Neural progenitor cell (in vitro differentiated cells): ENCODE results near the gene ULK3. TPM values are rescaled to one million over a fixed set of nuclear protein-coding genes. Genes with fewer than 3 reads are reported as not detected.

Experiments used
- DNase-seq: peaks from one replicate; pipeline ENCODE4 v3.0.0-alpha.2; 2016; ENCODE audit warnings: low spot score
- H2AFZ ChIP-seq: fragments of 200-600 bp; sonication (generic); replicated peaks from 2 replicates; pipeline ENCODE4 v1.6.1; 2016; ENCODE audit warnings: antibody characterized with exemption
- H3F3A ChIP-seq: fragments of 200-600 bp; sonication (generic); 2 replicates; pipeline ENCODE4 v1.6.1; 2016; ENCODE audit warnings: antibody characterized with exemption, low read depth
- H3K27ac ChIP-seq: fragments of 200-600 bp; sonication (generic); 2 replicates; pipeline ENCODE4 v1.5.1; 2016; ENCODE audit warnings: mild to moderate bottlenecking
- H3K27me3 ChIP-seq: fragments of 200-600 bp; sonication (generic); 2 replicates; pipeline ENCODE4 v1.6.1; 2016; ENCODE audit warnings: mild to moderate bottlenecking, moderate library complexity
- H3K36me3 ChIP-seq: fragments of 200-600 bp; sonication (generic); 2 replicates; pipeline ENCODE4 v1.5.1; 2016
- H3K4me1 ChIP-seq: fragments of 200-600 bp; sonication (generic); 2 replicates; pipeline ENCODE4 v1.6.1; 2016; ENCODE audit warnings: mixed run types
- H3K4me2 ChIP-seq: fragments of 200-600 bp; sonication (generic); 2 replicates; pipeline ENCODE4 v1.6.1; 2016
- H3K4me3 ChIP-seq: fragments of 200-600 bp; sonication (generic); 2 replicates; pipeline ENCODE4 v1.5.1; 2016
- H3K79me2 ChIP-seq: fragments of 200-600 bp; sonication (generic); 2 replicates; pipeline ENCODE4 v1.6.1; 2016; ENCODE audit warnings: low read depth
- H3K9ac ChIP-seq: fragments of 200-600 bp; sonication (generic); 2 replicates; pipeline ENCODE4 v1.6.1; 2016
- H3K9me3 ChIP-seq: fragments of 200-600 bp; sonication (generic); 2 replicates; pipeline ENCODE4 v1.5.1; 2016; ENCODE audit warnings: low read depth
- H4K20me1 ChIP-seq: fragments of 200-600 bp; sonication (generic); 2 replicates; pipeline ENCODE4 v1.6.1; 2016; ENCODE audit warnings: low read depth
- H3K27ac Mint-ChIP-seq: 3 replicates; pipeline ENCODE4 v1.8.0; 2021; ENCODE audit warnings: mixed read lengths
- H3K27me3 Mint-ChIP-seq: 2 replicates; pipeline ENCODE4 v1.8.0; 2022; ENCODE audit warnings: low read depth, mild to moderate bottlenecking, inconsistent platforms, moderate library complexity, mixed read lengths; ENCODE audit not compliant: insufficient read depth
- H3K36me3 Mint-ChIP-seq: 3 replicates; pipeline ENCODE4 v1.8.0; 2021; ENCODE audit warnings: mixed read lengths
- H3K4me1 Mint-ChIP-seq: 3 replicates; pipeline ENCODE4 v1.8.0; 2021; ENCODE audit warnings: mixed read lengths
- H3K4me3 Mint-ChIP-seq: 3 replicates; pipeline ENCODE4 v1.8.0; 2021; ENCODE audit warnings: mild to moderate bottlenecking, moderate library complexity, mixed read lengths
- H3K9me3 Mint-ChIP-seq: 3 replicates; pipeline ENCODE4 v1.8.0; 2020; ENCODE audit warnings: mixed read lengths
- EZH2 ChIP-seq: fragments of 200-600 bp; sonication (generic); IDR thresholded peaks from 2 replicates; pipeline ENCODE4 v1.6.1; 2017; ENCODE audit warnings: antibody characterized with exemption, mild to moderate bottlenecking, moderate library complexity
- EZH2phosphoT487 ChIP-seq: fragments of 200-600 bp; sonication (generic); IDR thresholded peaks from 2 replicates; pipeline ENCODE4 v1.6.1; 2017; ENCODE audit warnings: antibody characterized with exemption
- total RNA-seq: library from RNA; depleted of rRNA; stranded (reverse); fragments of >200 nt; gene quantifications from 2 replicates; pipeline ENCODE4 v1.2.3, GENCODE V29; 2015; ENCODE audit warnings: low replicate concordance
- TF ChIP-seq, protein P1 (sequence below): fragments of 200-600 bp; sonication (generic); IDR thresholded peaks from 2 replicates; pipeline ENCODE4 v1.5.1; 2017; ENCODE audit warnings: antibody characterized with exemption, mild to moderate bottlenecking

ULK3 gene
- total RNA-seq, 1 donor from 2014 or later, result 22.7 TPM

DNA sequence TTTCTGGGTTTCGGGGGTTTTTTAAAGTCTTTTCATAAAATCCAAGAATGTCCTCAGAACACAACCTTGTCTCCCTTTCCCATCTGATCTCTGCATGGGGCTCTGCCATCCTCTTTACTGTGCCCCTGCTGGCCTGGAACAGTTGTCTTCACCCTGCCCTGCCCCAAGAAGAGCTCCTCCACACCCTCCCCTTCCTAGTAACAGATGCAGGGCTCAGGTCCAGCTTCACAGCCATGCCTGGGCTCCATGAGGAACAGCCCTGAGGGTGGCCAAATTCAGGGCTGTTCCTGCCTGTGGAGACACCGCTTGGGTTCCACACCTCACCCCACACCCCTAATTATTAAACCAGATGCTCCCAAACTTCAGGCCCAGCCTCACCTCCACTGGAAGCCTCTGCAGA, 12.9 kb upstream of the ULK3 start:
- Mint-ChIP-seq H3K27ac (peak overlapping the region; percentile 74), H3K36me3 (peaks cover 9% of the 10 kb centered on the region)

DNA sequence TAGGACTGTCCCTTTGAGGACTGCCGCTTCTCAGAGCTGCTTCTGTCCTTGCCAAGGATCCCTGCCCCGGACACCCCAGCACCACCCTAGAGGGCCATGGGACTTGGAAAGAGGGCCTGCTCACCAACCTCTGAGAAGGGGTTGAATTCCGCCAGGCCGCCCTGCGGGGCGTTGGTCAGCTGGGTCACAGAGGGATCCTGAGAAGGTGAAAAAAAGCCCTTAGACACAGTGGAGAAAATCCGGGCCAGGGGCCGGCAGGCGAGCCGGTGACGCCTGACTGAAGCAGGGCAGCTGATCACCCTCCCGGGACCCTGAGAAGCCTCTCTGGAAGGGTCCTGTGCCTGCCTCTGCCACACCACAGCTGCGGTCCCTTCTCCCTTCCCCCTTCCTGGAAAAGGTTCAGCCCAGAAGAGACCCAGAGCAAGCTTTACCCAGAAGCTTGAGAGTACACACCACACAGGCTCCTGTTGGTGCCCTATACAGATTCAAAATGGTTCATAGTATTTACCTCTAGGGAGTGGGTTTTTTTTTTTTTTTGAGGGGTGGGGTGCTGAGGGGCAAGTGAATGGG, 11.6 kb upstream of the ULK3 start:
- H3K27me3 Mint-ChIP-seq, result peaks cover 3% of the 10 kb centered on the region
- TF ChIP-seq EZH2phosphoT487, result no peak
- TF ChIP-seq, protein P1, sequence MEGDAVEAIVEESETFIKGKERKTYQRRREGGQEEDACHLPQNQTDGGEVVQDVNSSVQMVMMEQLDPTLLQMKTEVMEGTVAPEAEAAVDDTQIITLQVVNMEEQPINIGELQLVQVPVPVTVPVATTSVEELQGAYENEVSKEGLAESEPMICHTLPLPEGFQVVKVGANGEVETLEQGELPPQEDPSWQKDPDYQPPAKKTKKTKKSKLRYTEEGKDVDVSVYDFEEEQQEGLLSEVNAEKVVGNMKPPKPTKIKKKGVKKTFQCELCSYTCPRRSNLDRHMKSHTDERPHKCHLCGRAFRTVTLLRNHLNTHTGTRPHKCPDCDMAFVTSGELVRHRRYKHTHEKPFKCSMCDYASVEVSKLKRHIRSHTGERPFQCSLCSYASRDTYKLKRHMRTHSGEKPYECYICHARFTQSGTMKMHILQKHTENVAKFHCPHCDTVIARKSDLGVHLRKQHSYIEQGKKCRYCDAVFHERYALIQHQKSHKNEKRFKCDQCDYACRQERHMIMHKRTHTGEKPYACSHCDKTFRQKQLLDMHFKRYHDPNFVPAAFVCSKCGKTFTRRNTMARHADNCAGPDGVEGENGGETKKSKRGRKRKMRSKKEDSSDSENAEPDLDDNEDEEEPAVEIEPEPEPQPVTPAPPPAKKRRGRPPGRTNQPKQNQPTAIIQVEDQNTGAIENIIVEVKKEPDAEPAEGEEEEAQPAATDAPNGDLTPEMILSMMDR, result no peak
- no peak for TF ChIP-seq EZH2

More for the DNA sequence above, 12.9 kb upstream of the ULK3 start:
- H4K20me1 ChIP-seq, result peaks cover 13% of the 10 kb centered on the region
- no peak overlapping the region for H3K9ac ChIP-seq
- TF ChIP-seq EZH2phosphoT487, result no peak
- TF ChIP-seq, protein P1, result no peak
- TF ChIP-seq EZH2, result no peak
- H3K79me2 ChIP-seq, result peaks cover 9% of the 10 kb centered on the region
- Mint-ChIP-seq H3K4me3 (no peak overlapping the region), H3K4me1 (peaks cover 7% of the 10 kb centered on the region), H3K9me3 (no peaks in the 10 kb centered on the region), H3K27me3 (peaks cover 3% of the 10 kb centered on the region)
- H3K4me3 ChIP-seq, result no peak overlapping the region
- no peaks in the 10 kb centered on the region for H3K27me3 ChIP-seq
- no peaks in the 10 kb centered on the region for H3K4me1 ChIP-seq
- no peak overlapping the region for H2AFZ ChIP-seq
- H3K36me3 ChIP-seq, result no peaks in the 10 kb centered on the region
- H3K27ac ChIP-seq, result no peak overlapping the region
- DNase-seq, result no peak
- H3F3A ChIP-seq, result no peaks in the 10 kb centered on the region
- H3K9me3 ChIP-seq, result no peaks in the 10 kb centered on the region
- no peak overlapping the region for H3K4me2 ChIP-seq

DNA sequence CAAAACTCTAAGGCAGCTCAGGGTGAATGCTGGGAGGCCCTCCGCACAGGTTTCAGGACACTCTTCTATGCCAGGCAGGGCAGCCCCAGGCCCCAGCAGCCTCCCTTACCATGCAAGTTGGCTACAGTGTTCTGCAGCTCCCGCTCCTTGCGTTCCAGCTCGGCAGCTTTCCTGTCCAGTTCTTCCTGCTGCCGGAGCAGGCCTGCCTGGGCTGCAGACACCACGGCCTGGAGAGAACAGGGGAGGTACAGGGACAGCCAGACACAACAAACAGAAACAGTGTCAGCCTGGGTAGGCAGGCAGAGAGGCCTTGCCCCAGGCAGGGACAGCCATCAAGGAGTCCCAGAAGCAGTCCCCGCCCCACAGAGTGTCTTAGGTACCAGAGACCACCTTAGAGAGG, 9.0 kb upstream of the ULK3 start:
- no peaks in the 10 kb centered on the region for H3K36me3 ChIP-seq
- no peak overlapping the region for H3K27ac Mint-ChIP-seq
- TF ChIP-seq EZH2phosphoT487, result no peak
- TF ChIP-seq EZH2, result no peak
- TF ChIP-seq, protein P1, result no peak
- no peaks in the 10 kb centered on the region for H3K4me1 ChIP-seq
- no peaks in the 10 kb centered on the region for H3K27me3 ChIP-seq
- H3K4me3 ChIP-seq, result no peak overlapping the region
- H3K27me3 Mint-ChIP-seq, result peaks cover 3% of the 10 kb centered on the region
- DNase-seq, result no peak
- H3K4me3 Mint-ChIP-seq, result no peak overlapping the region
- H4K20me1 ChIP-seq, result peaks cover 8% of the 10 kb centered on the region
- no peak overlapping the region for H3K27ac ChIP-seq
- peaks cover 11% of the 10 kb centered on the region for H3K4me1 Mint-ChIP-seq
- H3K9me3 Mint-ChIP-seq, result no peaks in the 10 kb centered on the region
- no peak overlapping the region for H3K4me2 ChIP-seq
- no peaks in the 10 kb centered on the region for H3K9me3 ChIP-seq
- no peak overlapping the region for H3K9ac ChIP-seq
- H2AFZ ChIP-seq, result no peak overlapping the region
- peaks cover 16% of the 10 kb centered on the region for H3K36me3 Mint-ChIP-seq
- H3K79me2 ChIP-seq, result no peaks in the 10 kb centered on the region
- H3F3A ChIP-seq, result no peaks in the 10 kb centered on the region

More for the DNA sequence above, 11.6 kb upstream of the ULK3 start:
- Mint-ChIP-seq H3K9me3 (no peaks in the 10 kb centered on the region), H3K27ac (no peak overlapping the region), H3K36me3 (peaks cover 9% of the 10 kb centered on the region), H3K4me3 (no peak overlapping the region), H3K4me1 (peaks cover 7% of the 10 kb centered on the region)
- Histone ChIP-seq H3K9ac (no peak overlapping the region), H4K20me1 (peaks cover 13% of the 10 kb centered on the region), H2AFZ (no peak overlapping the region), H3K9me3 (no peaks in the 10 kb centered on the region), H3K4me1 (no peaks in the 10 kb centered on the region), H3K27ac (no peak overlapping the region), H3K36me3 (no peaks in the 10 kb centered on the region), H3K79me2 (no peaks in the 10 kb centered on the region), H3K27me3 (no peaks in the 10 kb centered on the region), H3K4me2 (no peak overlapping the region), H3K4me3 (no peak overlapping the region), H3F3A (no peaks in the 10 kb centered on the region)
- no peak for DNase-seq
